ENCODE measurements around the gene SIAH1. TPM values are rescaled to one million over a fixed set of nuclear protein-coding genes. Genes with fewer than 3 reads are reported as not detected.

The SIAH1 gene
- total RNA-seq, 1 experiment from 2014 or later, result 30.0 TPM

- no peak overlapping the region for H3K27ac ChIP-seq (ENCODE audit: low read depth, low read length, poor library complexity, severe bottlenecking)
- peaks cover 16% of the 10 kb centered on the region for H3K36me3 ChIP-seq (ENCODE audit: insufficient read depth, low read length, poor library complexity, severe bottlenecking)
- no peaks in the 10 kb centered on the region for H3K4me1 ChIP-seq (ENCODE audit: insufficient read depth, low read length, poor library complexity, severe bottlenecking)
- peaks cover 38% of the 10 kb centered on the region for H3K9me3 ChIP-seq (ENCODE audit: low read depth, low read length, poor library complexity, severe bottlenecking)
- POLR2A ChIA-PET (ENCODE audit: low non-redundant PET), result no interaction called here
- no peak overlapping the region for H3K4me3 ChIP-seq (ENCODE audit: low read depth, low read length, poor library complexity, severe bottlenecking)
- no peak for DNase-seq (ENCODE audit: low spot score)
- H3K27me3 ChIP-seq (replicated peaks; ENCODE audit: insufficient read depth, low read depth, low read length, poor library complexity), result no peaks in the 10 kb centered on the region
- CTCF ChIA-PET, result no interaction called here
- no peak for TF ChIP-seq CTCF (conservative IDR thresholded peaks at IDR 0.05; ENCODE audit: low read depth, low read length)
- TF ChIP-seq EZH2 (IDR thresholded peaks at IDR 0.05; ENCODE audit: borderline replicate concordance, low read depth, low read length, poor library complexity, severe bottlenecking), result no peak
- intact Hi-C loops (cut with micrococcal nuclease; ENCODE audit: unreplicated experiment), result no loop called here
- BruUV-seq (replicated peaks), result no TSS peak
Observed at GRCh38 chr16:48310908-48311641, 74.1 kb downstream of the SIAH1 start.

Other genes with a start within 250 kb of the SIAH1 start
- not detected in 2 replicates for gene ABCC12, start 229.4 kb downstream of the SIAH1 start, total RNA-seq (2021)
- 48.8 and 49.4 TPM in 2 replicates for gene LONP2, start 141.1 kb downstream of the SIAH1 start, total RNA-seq (2021)
- 0.13 TPM in 1 of 2 replicates, not detected in the other for gene ABCC11, start 137.9 kb downstream of the SIAH1 start, total RNA-seq (2021)
- gene N4BP1, start 224.8 kb upstream of the SIAH1 start, total RNA-seq (2021), result 26.5 and 27.2 TPM in 2 replicates

Measured in A673 (cell line).